WTC11 (cell line): ENCODE measurements around the gene TTK.

Experiments used
- CDX4 ChIP-seq: fragments of 250-450 bp; sonication (Bioruptor Pico); IDR thresholded peaks from 2 replicates; pipeline ENCODE4 v1.9.0; 2021; ENCODE audit warnings: moderate library complexity, mild to moderate bottlenecking, inconsistent platforms, borderline replicate concordance
- CTCF ChIP-seq: fragments of 200-600 bp; IDR thresholded peaks from 2 replicates; pipeline ENCODE4 v1.8.0; 2022; ENCODE audit warnings: antibody characterized with exemption
- FOXP4 ChIP-seq: sonication (generic); formaldehyde crosslinking; IDR thresholded peaks from 2 replicates; pipeline ENCODE4 v1.8.0; 2022; ENCODE audit warnings: mild to moderate bottlenecking, missing genetic modification reagents
- GABPB1 ChIP-seq: sonication (generic); formaldehyde crosslinking; IDR thresholded peaks from 2 replicates; pipeline ENCODE4 v1.8.1; 2023; ENCODE audit warnings: mild to moderate bottlenecking, missing genetic modification reagents
- IRF1 ChIP-seq: sonication (generic); formaldehyde crosslinking; IDR thresholded peaks from 2 replicates; pipeline ENCODE4 v1.8.0; 2023; ENCODE audit warnings: missing genetic modification reagents
- IRF2 ChIP-seq: sonication (generic); formaldehyde crosslinking; IDR thresholded peaks from 2 replicates; pipeline ENCODE4 v1.8.0; 2022; ENCODE audit warnings: low read depth, missing genetic modification reagents, borderline replicate concordance
- JUN ChIP-seq: sonication (generic); formaldehyde crosslinking; IDR thresholded peaks from 2 replicates; pipeline ENCODE4 v1.8.0; 2023; ENCODE audit warnings: mild to moderate bottlenecking, missing genetic modification reagents
- MAX ChIP-seq: sonication (generic); formaldehyde crosslinking; IDR thresholded peaks from 2 replicates; pipeline ENCODE4 v1.8.0; 2022; ENCODE audit warnings: mild to moderate bottlenecking, missing genetic modification reagents
- SP1 ChIP-seq: sonication (generic); formaldehyde crosslinking; conservative IDR thresholded peaks from 2 replicates; pipeline ENCODE4 v1.8.1; 2022; ENCODE audit warnings: missing genetic modification reagents
- TEAD1 ChIP-seq: sonication (generic); formaldehyde crosslinking; IDR thresholded peaks from 2 replicates; pipeline ENCODE4 v1.8.0; 2022; ENCODE audit warnings: mild to moderate bottlenecking, missing genetic modification reagents
- ZBTB21 ChIP-seq: sonication (generic); formaldehyde crosslinking; IDR thresholded peaks from 2 replicates; pipeline ENCODE4 v1.8.1; 2023; ENCODE audit warnings: mild to moderate bottlenecking, missing genetic modification reagents, borderline replicate concordance
- ZNF121 ChIP-seq: sonication (generic); formaldehyde crosslinking; IDR thresholded peaks from 2 replicates; pipeline ENCODE4 v1.8.0; 2023; ENCODE audit warnings: missing genetic modification reagents
- ZNF219 ChIP-seq: sonication (generic); formaldehyde crosslinking; IDR thresholded peaks from 2 replicates; pipeline ENCODE4 v1.8.0; 2023; ENCODE audit warnings: missing genetic modification reagents, mild to moderate bottlenecking, borderline replicate concordance

GRCh38 chr6:80060774-80061173, 56.3 kb downstream of the TTK start:
- TF ChIP-seq IRF2 (CRISPR knock-in tag) (no peak), JUN (CRISPR knock-in tag) (no peak), TEAD1 (CRISPR knock-in tag) (no peak), CTCF (no peak), SP1 (CRISPR knock-in tag) (no peak), MAX (CRISPR knock-in tag) (no peak), ZBTB21 (CRISPR knock-in tag) (no peak), FOXP4 (CRISPR knock-in tag) (no peak), IRF1 (CRISPR knock-in tag) (no peak), GABPB1 (CRISPR knock-in tag) (no peak), CDX4 (no peak), ZNF121 (no peak), ZNF219 (CRISPR knock-in tag) (no peak)
